GM21825 (cell line): ENCODE data around the gene TMEM131L.
"Not testable (repeated sequence)": the region's sequence is repeated elsewhere in the genome, so short reads cannot be mapped to it uniquely, and the experiment has no call there.

Experiments
- ATAC-seq: cut with Tn5 transposase; IDR thresholded peaks from one replicate; pipeline ENCODE4 v1.9.1; 2021; ENCODE audit warnings: mild to moderate bottlenecking, moderate library complexity; ENCODE audit not compliant: unreplicated experiment

The TMEM131L gene

GRCh38 chr4:153466081-153466948 lies at the start of gene TMEM131L:
Gene TMEM131L (plus strand): TSS chr4:153466360. CDS start chr4:153466398, 38 bp downstream.
- peak; percentile 41 for ATAC-seq

GRCh38 chr4:153416456-153416855 lies 49.7 kb upstream of the TMEM131L start:
- ATAC-seq = not testable (repeated sequence)

- ATAC-seq = no peak
Observed at GRCh38 chr4:153418121-153418520, 48.0 kb upstream of the TMEM131L start.

- ATAC-seq = no peak
Observed at GRCh38 chr4:153418558-153418957, 47.6 kb upstream of the TMEM131L start.

- ATAC-seq = no peak
Observed at GRCh38 chr4:153419029-153419428, 47.1 kb upstream of the TMEM131L start.

- no peak for ATAC-seq
Observed at GRCh38 chr4:153419673-153420278, 46.4 kb upstream of the TMEM131L start.

- ATAC-seq = no peak
Observed at GRCh38 chr4:153420361-153420760, 45.8 kb upstream of the TMEM131L start.

GRCh38 chr4:153421941-153422340 lies 44.2 kb upstream of the TMEM131L start:
- ATAC-seq = peak; percentile 56

- no peak for ATAC-seq
Observed at GRCh38 chr4:153426207-153426885, 39.8 kb upstream of the TMEM131L start.

- no peak for ATAC-seq
Observed at GRCh38 chr4:153427363-153428071, 38.6 kb upstream of the TMEM131L start.

GRCh38 chr4:153428941-153429475 lies 37.2 kb upstream of the TMEM131L start:
- ATAC-seq = no peak

- peak; percentile 92 for ATAC-seq
Observed at GRCh38 chr4:153432965-153433753, 33.0 kb upstream of the TMEM131L start.

GRCh38 chr4:153433754-153434105 lies 32.4 kb upstream of the TMEM131L start:
- ATAC-seq = no peak

GRCh38 chr4:153434190-153434589 lies 32.0 kb upstream of the TMEM131L start:
- ATAC-seq = no peak

- ATAC-seq = peak; percentile 76
Observed at GRCh38 chr4:153438916-153439756, 27.0 kb upstream of the TMEM131L start.

GRCh38 chr4:153439831-153440230 lies 26.3 kb upstream of the TMEM131L start:
- no peak for ATAC-seq

- no peak for ATAC-seq
Observed at GRCh38 chr4:153440475-153440874, 25.7 kb upstream of the TMEM131L start.

- no peak for ATAC-seq
Observed at GRCh38 chr4:153447175-153447905, 18.8 kb upstream of the TMEM131L start.
